HG03432 (cell line): ENCODE results near the gene AFAP1.

Experiments used
- ATAC-seq: cut with Tn5 transposase; IDR thresholded peaks from one replicate; pipeline ENCODE4 v1.9.1; 2021; ENCODE audit warnings: mild to moderate bottlenecking, moderate library complexity; ENCODE audit not compliant: unreplicated experiment

Gene AFAP1

DNA sequence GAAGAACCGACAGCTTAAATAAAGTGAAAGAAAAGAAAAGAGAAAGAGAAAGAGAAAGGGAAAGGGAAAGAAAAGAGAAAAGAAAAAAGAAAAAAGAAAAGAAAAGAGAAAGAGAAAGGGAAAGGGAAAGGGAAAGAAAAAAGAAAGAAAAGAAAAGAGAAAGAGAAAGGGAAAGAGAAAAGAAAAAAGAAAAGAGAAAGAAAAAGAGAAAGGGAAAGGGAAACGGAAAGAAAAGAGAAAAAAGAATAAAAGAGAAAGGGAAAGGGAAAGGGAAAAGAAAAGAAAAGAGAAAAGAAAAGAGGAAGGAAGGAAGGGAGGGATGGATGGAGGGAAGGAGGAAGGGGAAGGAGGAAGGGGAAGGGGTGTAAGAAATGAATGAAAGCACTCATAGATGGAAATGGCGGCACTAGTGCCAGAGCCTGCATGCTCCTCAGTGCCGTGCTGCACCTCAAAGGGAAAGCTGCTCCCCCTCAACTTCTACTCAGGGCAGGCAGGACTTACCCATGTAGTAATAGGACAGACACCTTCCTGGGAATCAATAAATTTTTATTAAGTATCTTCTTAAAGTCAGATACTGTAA, 70.7 kb downstream of the AFAP1 start:
- ATAC-seq: no peak

DNA sequence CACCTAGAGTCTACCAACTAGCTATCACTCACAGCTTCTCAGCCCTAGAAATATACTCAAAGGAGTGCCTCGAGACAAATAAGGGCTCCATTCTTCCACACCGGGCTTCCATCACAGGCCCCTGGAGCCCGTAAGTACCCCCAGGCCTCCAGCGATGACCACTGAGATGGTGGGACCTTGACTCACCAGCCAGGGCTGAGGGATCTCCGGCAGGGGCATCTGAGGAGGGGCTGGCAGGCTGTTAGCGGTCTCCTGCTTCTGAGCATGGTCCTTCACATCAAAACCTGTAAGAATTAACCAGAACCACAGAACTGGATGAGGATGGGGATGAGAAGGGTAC, 71.3 kb downstream of the AFAP1 start:
- no peak for ATAC-seq

DNA sequence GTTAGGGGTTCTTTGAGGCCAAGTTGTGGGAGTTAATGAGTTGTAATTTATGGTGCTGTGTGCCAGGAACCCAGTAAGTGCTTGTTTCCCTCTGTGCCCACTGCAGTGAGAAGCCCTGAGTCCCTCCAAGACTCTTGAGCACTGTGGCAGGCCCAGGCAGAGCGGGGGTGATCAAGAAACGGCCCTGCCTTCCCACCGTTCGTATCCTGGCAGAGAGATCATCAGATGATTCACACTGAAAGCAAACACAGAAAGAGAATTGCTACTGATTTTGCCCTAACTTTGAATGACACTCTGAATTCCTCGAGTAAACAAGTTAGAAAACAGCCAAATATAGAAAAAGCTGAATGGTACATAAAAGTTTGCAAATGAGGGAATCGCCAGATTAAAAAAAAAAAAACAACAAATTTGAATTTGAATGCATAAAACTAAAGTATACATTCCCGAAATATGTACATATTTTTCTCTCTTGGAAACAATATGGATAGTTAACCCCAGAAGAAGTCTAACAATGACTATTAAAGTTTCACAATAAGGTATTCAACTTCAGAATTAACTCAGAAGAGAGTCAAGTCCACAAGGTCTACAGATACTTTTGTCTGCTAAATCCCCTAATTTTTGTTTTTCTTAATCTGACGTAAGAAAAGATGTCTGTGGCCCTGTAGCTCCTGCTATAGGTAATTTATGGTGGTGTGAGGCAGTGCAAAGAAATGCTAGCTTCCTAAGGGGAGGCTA, 71.8 kb downstream of the AFAP1 start:
- no peak for ATAC-seq

DNA sequence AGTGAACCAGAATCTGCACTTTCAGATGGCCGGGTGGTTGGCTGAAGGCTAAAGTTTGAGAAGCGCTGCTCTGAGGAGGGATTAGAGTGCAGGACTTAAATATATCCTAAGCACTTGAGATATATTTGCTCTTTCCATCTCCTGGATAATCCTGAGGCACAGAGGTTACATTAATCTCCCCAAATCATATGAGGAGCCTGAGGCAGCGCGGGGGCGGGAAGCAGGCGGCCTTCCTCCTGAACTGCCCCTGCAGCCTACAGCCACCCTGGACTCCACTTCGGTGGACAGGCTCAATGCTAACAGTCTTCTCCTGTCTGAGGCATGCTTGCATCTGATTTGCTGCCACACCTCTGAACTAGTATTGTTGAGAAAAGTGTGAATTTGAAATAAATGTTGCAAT, 72.5 kb downstream of the AFAP1 start:
- ATAC-seq: no peak

DNA sequence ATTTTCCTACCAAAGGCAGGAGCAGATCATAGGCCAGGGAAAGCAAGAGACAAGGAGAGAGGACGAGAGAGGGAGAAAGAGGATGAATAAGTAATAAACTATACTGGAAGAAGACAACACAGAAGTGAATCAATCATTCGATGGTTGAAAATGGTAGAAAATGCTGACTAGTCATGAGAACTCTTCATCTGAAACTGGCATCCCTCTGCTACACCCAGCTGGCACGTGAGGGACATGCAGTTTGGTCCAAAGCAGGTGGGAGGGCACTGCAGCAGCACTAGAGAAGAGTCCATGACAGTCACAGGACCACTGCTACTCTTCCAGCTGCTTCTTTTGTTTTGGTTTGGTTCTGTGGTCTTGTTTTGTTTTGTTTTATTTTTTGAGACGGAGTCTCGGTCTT, 74.1 kb downstream of the AFAP1 start:
- no peak for ATAC-seq

DNA sequence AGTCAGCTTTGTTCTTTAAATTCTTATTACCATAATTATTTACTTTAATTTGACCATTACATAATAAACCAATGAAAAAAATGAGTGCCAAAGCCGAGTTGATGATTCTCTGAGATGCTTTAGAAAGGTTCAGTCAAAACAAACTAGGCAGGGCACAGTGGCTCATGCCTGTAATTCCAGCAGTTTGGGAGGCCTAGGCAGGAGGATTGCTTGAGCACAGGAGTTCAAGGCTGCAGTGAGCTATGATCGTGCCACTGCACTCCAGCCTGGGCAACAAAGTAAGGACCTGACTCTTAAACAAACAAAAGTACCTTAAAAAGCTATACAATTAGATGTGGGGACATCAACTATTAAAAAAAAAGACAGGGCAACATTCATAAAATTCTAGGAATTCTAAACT, 75.0 kb downstream of the AFAP1 start:
- no peak for ATAC-seq

DNA sequence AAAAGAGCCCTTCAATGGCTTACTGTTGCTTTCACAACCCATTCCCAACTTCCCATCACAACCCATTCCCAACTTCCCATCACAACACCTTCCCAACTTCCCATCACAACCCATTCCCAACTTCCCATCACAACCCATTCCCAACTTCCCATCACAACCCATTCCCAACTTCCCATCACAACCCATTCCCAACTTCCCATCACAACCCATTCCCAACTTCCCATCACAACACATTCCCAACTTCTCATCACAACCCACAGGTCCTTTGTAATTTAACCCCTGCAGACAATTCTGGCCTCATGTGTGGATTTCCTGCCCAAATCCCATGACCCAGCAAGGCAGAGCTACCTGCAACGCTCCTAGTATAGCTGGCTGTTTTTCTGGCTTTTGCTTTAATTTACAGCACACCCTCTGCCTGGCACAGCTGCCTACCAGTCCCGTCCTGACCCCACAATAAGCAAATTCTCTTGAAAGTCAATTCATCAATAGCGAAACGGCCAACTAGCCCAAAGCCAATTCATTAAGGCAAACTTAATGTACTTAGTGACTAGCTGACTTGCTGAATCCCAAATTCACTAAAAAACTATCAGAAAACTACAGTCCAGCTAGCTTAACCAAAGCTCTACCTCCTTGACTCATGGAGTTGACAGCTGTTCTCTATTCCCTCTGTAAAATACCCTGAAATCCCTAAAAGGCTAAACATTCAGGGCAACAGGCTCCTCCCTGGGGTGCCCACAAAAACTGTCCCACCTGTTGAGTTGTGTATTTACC, 75.6 kb downstream of the AFAP1 start:
- no peak for ATAC-seq

DNA sequence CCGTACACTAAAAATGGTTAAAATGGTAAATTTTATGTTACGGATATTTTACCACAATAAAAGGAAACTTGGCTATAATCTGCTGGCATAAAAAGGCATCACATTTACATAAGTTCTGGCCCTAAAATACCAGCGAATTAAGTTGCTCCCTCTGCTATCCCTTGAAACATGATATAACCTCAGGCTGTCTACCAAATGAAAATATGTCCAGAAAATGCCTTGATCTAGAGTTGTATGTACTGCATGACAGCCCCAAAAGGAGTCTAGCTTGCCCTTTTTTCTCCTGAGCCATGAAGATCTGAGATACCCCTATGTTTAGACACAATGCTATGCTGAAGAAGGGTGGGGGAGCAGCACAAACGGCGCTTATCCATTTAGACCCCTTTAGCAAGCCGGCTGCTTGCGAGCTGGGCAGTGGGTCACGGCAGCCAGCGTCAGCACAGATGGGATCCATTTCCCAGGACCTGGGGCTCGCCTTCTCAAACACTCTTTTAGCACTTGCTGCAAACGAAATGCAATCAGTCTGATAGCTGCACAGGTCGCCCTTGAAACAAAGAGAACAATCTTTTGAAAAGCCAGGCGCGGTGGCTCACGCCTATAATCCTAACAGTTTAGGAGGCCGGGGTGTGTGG, 77.0 kb downstream of the AFAP1 start:
- no peak for ATAC-seq

DNA sequence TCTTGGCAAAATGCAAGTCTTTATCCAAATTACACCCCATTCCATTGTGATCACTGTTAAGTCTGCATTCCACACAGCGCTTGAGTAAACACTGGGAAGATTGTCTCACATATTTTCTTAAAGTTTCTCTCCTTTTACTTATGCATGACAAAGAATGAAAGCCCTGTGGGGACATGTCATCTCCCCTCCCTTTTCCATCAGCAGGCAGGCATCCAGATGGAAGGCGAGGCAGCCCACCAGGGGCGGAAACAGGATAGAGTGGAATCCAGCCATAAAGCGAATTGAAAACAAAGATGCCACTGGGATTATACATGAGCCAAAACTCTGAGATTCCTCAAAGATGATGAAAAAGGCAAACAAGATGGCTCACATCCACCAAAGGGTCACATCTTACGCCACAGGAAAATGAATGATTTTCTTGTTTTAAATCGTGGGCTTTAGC, 78.2 kb downstream of the AFAP1 start:
- ATAC-seq: no peak

DNA sequence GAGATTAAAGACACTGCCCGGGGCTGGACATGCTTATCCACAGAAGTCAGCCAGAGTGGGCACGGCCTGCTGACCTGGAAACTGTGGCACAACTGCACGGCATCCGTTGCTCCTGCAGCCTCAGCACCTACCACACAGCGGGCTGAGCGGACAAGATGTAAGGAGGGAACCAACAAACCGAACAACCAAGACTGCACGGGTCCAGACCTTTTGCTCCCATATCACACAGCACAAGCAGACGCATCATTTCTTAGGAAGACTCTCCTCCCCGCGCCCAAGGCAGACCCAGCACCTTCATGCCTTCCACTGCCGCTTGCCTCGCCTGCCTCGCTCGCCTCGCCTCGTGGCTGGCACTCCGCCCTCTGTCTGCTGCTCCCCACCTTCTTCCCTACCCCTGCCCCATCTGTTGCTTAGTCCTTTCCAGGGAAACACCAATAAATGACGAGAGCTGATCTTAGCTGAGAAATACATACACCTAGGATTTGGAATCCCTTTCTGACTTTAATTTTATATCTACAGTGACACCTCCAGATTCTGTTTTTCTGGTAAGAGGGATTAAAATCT, 79.0 kb downstream of the AFAP1 start:
- ATAC-seq: no peak

DNA sequence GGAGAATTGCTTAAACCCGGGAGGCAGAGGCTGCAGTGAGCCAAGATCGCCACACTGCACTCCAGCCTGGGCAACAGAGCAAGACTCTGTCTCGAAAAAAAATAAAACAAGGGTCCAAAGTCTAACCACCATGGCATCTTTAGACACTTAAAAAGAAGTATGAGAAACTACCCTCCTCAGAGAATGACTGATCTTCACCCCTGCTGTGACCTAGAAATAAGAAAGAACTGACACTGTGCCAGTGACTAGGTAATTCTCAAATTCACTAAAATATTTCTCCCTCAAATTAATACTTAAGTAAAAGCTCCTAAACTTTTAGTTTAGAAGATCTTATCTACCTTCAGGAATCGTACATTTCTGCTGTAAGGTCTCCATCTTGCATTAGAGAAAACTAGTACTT, 80.3 kb downstream of the AFAP1 start:
- ATAC-seq: no peak

DNA sequence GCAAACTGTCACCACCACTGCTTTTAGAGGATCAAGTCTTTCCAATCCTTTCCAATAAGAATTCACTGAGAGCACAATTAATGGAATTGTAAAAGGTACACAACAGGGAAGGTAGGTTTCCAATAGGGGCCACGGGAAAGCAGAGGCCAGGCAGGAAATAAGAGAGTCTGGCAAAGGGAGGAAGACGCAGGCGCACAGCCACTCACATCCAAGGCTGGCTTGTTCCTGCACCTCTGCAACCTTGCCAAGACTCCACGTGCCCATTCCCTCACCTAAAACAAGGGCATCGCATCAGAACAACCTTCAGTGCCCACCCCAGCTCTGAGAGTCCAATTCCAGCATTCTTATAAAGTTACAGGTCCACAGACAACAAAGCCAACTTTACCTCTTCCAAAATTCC, 81.2 kb downstream of the AFAP1 start:
- ATAC-seq: no peak

DNA sequence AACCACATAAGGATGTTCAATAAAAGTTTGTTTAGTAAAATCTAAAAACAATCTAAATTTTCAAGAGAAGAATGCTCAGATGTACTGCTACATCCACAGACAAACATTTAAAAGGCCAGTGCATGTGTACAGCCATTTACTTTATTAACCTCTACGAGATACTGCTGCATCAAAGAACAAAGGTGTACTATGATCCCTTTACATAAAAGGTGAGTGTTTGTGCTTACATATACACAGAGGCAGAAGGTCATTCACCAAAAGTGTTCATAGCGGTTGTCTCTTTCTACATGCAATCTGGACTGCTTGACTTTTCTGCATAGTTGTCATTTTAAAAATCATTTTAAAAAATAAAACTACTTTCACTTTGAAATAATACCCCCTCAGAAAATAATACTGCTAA, 81.7 kb downstream of the AFAP1 start:
- no peak for ATAC-seq

DNA sequence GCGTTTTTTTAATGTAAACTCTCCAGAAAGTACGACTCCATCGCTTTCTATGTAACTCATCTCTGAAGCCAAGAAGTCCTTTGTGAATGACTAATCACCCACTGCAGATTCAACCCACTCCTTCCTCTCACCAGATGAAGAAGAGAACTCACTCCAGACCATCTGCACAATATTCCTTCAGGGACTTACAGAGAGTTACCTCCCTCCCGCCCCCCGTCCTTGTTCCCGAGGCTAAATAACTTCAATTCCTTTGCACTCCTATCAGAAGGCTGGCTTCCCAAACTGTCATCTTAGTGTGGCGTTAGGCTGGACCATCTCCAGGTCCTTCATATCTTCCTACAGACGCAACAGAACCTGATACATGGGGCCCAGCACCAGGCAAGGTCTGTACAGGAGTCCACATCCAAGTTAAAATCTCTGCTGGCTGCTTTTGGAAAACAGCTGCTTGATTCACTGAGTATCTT, 82.4 kb downstream of the AFAP1 start:
- no peak for ATAC-seq

DNA sequence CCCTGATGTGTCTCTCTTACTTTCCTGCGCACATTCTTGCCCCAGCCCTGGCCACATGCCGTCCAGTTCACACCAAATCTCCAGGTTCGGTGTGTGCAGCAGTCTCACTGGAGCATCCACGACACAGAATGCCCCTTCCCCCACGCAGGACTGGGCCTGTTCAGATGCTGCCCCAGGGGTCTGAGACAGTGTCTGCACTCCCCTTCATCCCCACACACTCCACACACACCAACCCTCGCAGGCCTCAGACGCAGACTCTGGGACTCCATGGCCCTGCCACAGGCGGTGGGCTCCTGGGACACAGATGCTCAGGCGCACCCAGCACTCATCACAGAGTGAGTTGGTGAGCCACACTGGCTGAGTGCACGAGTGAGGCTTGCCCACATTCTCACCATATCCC, 83.9 kb downstream of the AFAP1 start:
- no peak for ATAC-seq

DNA sequence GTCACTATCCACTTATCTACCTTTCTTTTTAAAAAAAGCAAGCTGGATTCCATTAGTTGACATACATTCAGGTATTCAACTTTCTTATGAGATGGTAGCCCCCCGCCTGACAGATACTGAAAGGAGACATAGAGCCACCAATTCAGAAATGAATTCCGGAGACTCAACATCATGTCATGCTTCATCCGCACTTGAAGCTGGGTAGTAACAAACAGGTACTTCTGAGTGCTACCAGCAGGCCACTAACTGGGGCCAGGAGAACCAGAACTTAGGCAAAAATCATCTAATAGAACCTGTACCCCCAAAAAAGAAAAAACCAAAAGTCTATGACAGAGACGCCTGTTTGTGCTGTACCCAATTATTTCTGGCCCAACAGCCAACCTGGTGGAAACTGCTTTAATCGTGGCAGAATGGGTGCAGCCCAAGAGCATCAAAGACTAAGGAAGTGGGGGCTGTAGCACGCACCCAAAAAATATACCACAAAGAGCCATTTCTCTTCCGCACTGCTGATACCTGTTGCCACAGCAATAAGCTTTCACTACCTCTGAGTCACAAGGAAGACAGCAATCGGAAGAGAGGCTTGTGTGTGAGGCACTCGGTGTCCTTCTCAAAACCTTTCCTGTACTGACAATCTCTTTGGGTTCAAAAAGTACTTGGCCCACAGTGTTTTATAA, 84.8 kb downstream of the AFAP1 start:
- no peak for ATAC-seq

DNA sequence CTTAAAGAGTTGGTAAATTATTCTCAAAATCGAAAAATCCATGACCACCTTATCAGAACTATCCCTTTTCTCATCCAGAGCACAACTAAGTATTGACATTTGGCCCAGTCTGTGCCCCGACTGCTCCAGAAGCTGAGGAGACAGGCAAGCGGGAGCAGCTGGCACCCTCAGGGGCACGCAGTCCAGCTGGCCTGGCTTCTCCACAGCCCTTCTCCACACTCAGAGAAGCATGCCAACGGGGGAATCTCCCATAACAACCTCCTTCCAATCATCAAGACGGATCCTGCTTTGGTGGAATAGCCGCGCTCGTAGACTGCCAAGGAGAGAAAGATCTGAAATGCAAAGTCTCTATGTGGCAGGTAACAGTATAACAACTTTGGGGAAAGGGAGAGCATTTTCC, 85.4 kb downstream of the AFAP1 start:
- ATAC-seq: no peak

DNA sequence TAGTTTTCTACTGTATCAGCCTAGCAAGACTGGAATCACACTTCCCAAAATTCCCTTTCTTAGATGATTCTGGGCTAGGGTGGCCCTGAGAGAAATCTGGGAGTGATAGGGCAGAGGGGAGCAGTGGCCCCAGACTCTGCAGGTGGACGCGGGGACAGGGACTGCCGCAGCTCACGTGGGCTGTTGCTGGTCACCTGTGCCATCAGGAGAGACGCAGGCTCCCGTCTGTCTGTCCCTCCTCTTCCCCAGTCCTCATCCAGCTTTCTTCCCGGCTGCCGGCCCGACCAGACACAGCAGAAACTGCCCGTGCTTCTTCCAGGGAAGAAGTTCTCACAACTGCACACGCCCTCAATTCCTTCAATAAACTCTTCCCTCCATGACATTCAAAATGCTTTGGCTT, 86.4 kb downstream of the AFAP1 start:
- no peak for ATAC-seq

DNA sequence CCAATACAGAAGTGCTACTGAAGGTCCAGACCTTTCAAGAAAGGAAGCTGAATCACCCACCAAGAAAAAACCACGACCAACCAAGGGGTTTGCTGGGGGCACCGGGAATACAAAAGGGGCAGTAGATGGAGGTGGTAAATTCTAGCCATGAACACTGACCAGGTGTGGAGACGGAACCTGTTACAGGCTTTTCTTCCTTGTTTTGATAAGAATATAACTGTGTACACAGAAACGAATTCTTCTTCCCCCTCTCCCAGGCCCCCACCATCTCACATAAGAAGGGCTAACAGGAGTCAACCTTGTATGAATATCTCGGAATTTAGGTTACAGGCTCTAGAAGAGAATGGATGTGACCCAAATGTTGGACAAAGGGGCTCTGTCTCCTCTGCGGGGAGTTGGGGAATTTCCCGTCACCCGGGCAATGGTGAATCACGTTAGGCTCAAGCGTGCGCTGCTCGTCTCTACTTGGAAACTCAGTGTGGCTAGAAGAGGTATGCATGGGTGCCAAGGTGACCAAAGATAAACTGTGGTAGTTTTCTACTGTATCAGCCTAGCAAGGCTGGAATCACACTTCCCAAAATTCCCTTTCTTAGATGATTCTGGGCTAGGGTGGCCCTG, 87.0 kb downstream of the AFAP1 start:
- ATAC-seq: no peak

DNA sequence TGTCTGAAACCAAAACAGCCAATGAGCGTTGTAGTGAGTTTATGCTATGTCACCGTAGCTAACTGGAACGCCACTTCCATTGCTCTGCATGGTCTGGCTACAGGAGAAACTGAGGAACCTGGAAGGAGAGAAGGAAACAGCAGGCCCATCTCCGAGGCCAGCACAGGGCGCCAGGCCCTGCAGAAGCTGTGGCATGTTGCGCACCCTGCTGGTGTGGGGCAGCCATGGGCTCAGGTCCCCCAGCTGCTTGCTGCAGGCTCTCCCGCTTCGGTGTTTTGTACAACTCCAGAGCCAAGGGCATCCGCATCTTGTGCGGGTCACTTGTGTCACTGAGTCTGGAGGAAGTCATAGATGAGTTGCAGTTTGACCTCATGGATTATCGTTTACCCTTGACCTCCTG, 89.2 kb downstream of the AFAP1 start:
- no peak for ATAC-seq
